Spinal cord (tissue), 10 donors: Measurements from ENCODE around the gene SYNGR2. TPM values are rescaled to one million over a fixed set of nuclear protein-coding genes. Genes with fewer than 3 reads are reported as not detected.
"Not testable (repeated sequence)": the region's sequence is repeated elsewhere in the genome, so short reads cannot be mapped to it uniquely, and the experiment has no call there.

Experiments used
- DNase-seq, 6 donors: peaks; one replicate each; pipeline versions ENCODE4 v3.0.0 to v3.0.0-alpha.2; 2013 to 2015; ENCODE audit warnings: low spot score in 6 of 6, low read depth in 4 of 6
- H3K27ac ChIP-seq: one replicate; pipeline ENCODE4 v1.5.1; 2013; ENCODE audit warnings: low read depth, low read length, control low read depth
- H3K27me3 ChIP-seq: one replicate; pipeline ENCODE4 v1.6.1; 2013; ENCODE audit warnings: low read length; ENCODE audit not compliant: control insufficient read depth, insufficient read depth
- H3K36me3 ChIP-seq: one replicate; pipeline ENCODE4 v1.6.1; 2013; ENCODE audit warnings: low read length; ENCODE audit not compliant: control insufficient read depth, insufficient read depth
- H3K4me1 ChIP-seq: one replicate; pipeline ENCODE4 v1.6.1; 2013; ENCODE audit warnings: low read length; ENCODE audit not compliant: control insufficient read depth, insufficient read depth
- H3K4me3 ChIP-seq: one replicate; pipeline ENCODE4 v1.5.1; 2013; ENCODE audit warnings: low read depth, low read length, control low read depth
- H3K9me3 ChIP-seq: one replicate; pipeline ENCODE4 v1.6.1; 2013; ENCODE audit warnings: low read length; ENCODE audit not compliant: control insufficient read depth, insufficient read depth
- WGBS: methylation state at CpG from one replicate; pipeline ENCODE4 v1.1.5; 2013; ENCODE audit warnings: missing lambda C conversion rate; ENCODE audit not compliant: insufficient coverage; 5-methylcytosine and 5-hydroxymethylcytosine counted together
- polyA plus RNA-seq, 2 donors: library from polyadenylated mRNA; unstranded; fragments of 120-200 nt; gene quantifications; one replicate each; pipeline ENCODE4 v1.2.1, GENCODE V29; 2013; ENCODE audit not compliant: insufficient read length in 2 of 2
- total RNA-seq, 2 donors: library from RNA; depleted of rRNA in 1 of 2; stranded (reverse); fragments of 120-200 nt in 1 of 2; fragments of >200 nt in 1 of 2; gene quantifications; one replicate each; pipeline versions ENCODE4 v1.2.3 to v1.2.4, GENCODE V29; 2013 to 2014
- donor health status: healthy.

The SYNGR2 gene
- total and polyA plus RNA-seq, 4 donors: 16.7 to 33.6 (median 21.9) TPM

DNA sequence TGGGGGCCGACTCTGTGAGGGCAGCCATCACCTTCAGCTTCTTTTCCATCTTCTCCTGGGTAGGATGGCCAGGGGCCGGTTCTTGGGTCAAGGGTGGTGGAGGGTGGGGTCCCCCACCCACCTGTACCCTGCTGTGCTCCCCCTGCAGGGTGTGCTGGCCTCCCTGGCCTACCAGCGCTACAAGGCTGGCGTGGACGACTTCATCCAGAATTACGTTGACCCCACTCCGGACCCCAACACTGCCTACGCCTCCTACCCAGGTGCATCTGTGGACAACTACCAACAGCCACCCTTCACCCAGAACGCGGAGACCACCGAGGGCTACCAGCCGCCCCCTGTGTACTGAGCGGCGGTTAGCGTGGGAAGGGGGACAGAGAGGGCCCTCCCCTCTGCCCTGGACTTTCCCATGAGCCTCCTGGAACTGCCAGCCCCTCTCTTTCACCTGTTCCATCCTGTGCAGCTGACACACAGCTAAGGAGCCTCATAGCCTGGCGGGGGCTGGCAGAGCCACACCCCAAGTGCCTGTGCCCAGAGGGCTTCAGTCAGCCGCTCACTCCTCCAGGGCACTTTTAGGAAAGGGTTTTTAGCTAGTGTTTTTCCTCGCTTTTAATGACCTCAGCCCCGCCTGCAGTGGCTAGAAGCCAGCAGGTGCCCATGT lies 3.3 kb downstream of the SYNGR2 start:
- H3K4me3 ChIP-seq, DNase-seq, H3K27ac ChIP-seq, H3K27me3 ChIP-seq, H3K9me3 ChIP-seq: not testable (repeated sequence)
- Histone ChIP-seq H3K36me3 (peaks cover 53% of the 10 kb centered on the region), H3K4me1 (peaks cover 65% of the 10 kb centered on the region)
- WGBS: 81% methylated on average over 12 of the region's 19 CpGs

DNA sequence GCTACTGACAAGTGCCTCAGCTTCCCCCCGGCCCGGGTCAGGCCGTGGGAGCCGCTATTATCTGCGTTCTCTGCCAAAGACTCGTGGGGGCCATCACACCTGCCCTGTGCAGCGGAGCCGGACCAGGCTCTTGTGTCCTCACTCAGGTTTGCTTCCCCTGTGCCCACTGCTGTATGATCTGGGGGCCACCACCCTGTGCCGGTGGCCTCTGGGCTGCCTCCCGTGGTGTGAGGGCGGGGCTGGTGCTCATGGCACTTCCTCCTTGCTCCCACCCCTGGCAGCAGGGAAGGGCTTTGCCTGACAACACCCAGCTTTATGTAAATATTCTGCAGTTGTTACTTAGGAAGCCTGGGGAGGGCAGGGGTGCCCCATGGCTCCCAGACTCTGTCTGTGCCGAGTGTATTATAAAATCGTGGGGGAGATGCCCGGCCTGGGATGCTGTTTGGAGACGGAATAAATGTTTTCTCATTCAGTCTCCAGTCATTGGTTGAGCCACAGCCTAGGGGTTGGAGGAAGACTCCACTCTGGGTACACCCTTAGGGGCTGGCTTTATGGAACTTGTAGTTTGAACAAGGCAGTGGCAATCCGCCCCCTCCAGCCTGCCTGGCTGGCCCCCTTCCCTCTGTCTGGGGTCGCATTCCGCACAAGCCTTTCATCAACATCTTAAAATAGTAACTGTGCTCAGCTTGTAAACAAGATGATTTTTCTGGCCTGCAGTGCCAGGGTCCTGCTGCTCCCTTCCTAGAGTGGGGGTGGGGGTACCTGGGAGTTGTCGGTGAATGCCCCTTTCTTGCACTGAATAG lies 4.1 kb downstream of the SYNGR2 start:
- WGBS: 51% methylated on average over 16 of the region's 19 CpGs
- no peak for DNase-seq
- Histone ChIP-seq H3K4me1 (peaks cover 68% of the 10 kb centered on the region), H3K36me3 (peaks cover 53% of the 10 kb centered on the region), H3K4me3 (no peak overlapping the region), H3K27me3 (peaks cover 2% of the 10 kb centered on the region), H3K27ac (peak overlapping the region; percentile 7), H3K9me3 (no peaks in the 10 kb centered on the region)

DNA sequence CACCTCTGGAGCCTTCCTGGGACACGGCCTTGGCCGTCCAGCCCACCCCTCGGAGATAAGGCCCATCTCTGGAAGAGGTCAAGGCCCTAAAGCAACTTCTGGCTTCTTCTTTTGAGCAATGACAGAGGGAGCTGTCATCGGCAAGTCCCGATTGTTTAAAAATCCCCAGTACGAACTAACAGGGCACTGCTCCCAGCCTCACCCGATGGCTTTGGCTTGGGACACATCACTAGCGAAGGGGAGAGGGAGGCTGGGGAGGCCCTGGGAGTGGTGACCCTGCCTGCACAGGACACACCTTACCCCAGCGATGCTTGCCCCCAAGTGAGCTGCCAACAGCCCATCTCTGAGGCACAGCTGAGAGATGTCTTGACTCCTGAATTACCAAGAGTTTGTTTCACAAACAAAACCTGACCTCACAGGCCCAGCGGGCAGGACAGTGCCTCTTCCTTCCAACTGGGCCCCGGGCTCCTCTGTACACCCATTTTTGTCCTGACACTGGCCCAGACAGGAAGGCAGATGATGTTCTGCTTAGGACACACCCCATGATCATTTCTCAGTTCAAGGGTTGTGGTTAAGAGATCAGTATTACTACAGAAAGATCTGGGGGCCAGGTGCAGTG lies 4.8 kb downstream of the SYNGR2 start:
- WGBS: 75% methylated on average over 9 of the region's 11 CpGs
- H3K4me1 ChIP-seq: peaks cover 63% of the 10 kb centered on the region
- H3K4me3 ChIP-seq: no peak overlapping the region
- no peak overlapping the region for H3K27ac ChIP-seq
- H3K36me3 ChIP-seq: peaks cover 53% of the 10 kb centered on the region
- H3K27me3 ChIP-seq: no peaks in the 10 kb centered on the region
- DNase-seq: no peak
- H3K9me3 ChIP-seq: no peaks in the 10 kb centered on the region

DNA sequence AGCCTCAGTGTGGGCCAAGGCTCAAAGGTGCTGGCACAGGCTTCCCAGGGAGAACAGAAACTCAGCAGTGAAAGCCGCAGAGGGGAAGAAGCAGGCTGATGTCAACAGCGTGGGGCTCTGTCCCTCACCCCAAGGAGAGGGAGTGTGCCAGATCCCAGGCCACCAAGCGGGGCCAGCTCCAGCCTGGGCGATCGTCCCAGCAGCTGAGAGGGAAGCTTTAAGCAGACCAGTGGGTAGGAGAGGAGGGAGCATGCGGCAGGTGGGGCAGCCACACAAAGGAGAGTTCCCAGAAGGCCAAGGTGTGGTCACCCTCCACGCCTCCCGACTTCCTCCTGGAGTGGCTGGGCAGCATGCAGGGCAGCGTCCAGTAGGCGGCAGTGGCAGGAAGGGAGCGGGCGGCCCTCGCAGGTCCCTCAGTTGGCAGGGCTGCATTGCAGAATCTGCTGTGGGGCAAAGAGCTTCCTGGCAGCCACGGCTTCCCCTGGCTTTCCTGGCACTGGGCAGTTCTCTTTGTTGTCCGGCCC lies 6.0 kb downstream of the SYNGR2 start:
- peak in 1 of 6 donors; percentile 56 for DNase-seq
- Histone ChIP-seq H3K36me3 (peaks cover 58% of the 10 kb centered on the region), H3K27me3 (no peaks in the 10 kb centered on the region), H3K4me1 (peaks cover 56% of the 10 kb centered on the region), H3K4me3 (no peak overlapping the region), H3K27ac (peak overlapping the region; percentile 0), H3K9me3 (no peaks in the 10 kb centered on the region)
- 56% methylated on average over 15 of the region's 15 CpGs for WGBS

DNA sequence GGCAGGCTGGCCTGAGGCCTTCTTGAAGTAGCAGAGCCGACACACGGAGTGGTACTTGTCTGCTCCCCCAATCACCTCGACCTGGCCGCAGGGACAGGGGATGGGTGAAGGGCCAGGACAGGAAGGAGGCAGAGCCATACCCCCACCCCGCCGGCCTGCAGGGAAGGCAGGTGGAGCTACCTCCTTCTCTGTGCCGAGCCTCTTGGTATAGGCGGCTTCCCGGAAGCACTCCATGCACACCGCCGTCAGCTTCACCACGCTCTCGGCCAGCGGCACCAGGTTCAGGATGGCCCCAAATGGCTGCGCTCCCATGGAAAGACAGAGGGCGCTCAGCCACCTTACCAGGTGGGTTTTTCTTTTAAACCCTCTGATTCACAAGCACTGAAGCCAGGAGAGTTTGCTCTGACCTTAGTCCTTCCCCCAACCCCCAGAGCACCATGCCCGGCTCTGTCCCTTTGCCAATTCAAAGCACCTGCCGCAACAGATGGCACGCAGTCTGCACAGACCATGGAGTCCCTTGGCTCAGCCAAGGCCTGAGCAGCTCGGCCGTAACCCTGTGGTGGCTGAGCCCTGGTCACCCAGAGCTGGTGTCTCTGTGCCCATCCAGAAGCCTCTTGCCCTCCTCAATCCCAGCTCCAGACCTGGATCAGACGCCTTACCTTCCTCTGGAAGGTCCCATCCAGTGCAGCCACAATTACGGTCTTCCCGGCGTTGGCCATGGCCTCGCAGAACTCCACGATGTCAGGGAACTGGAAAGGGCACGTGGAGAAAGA lies 6.7 kb downstream of the SYNGR2 start:
- Histone ChIP-seq H3K4me1 (peaks cover 49% of the 10 kb centered on the region), H3K9me3 (no peaks in the 10 kb centered on the region), H3K27ac (peak overlapping the region; percentile 0), H3K4me3 (no peak overlapping the region), H3K36me3 (peaks cover 59% of the 10 kb centered on the region), H3K27me3 (no peaks in the 10 kb centered on the region)
- DNase-seq: peak in 1 of 6 donors; percentile 58
- 79% methylated on average over 25 of the region's 28 CpGs for WGBS

DNA sequence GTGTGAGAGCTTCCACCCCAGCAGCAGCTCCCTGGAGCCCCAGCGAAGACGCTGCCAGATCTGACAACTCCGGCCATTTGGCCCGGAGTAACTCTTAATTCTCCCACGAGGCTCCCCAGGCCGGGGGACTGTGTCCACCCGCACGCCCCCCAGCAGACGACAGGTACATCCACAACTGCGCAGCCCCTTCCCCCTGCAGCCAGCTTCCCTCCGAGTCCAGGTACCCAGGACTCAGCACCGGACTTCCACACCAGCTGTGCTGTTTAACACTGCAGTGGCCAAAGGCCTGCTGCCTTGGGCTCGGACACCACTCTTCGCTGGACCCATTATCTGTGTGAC lies 7.2 kb downstream of the SYNGR2 start:
- Histone ChIP-seq H3K4me1 (peaks cover 48% of the 10 kb centered on the region), H3K9me3 (no peaks in the 10 kb centered on the region)

DNA sequence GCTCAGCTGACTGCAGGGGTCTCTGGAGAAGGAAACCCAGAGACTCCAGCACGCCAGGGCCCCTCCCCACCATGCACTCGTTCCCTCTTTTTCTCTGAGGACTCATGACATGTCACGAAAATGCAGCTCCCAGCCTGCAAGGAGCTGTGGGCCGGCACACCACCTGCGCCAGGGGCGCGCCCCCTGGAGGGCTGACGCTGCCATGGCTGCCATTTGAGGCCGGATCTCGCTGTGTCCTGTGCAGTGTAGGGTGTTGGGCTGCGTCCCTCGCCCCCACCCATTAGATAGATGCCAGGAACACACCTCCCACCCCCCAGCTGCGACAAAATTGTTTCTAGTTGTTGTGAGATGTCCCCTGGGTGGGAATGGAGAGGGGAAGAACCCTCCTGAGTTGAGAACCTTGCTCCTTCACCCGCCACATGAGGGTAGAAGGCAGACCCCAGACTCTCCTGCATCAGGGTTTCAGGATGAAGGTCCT lies 8.2 kb downstream of the SYNGR2 start:
- no peaks in the 10 kb centered on the region for H3K9me3 ChIP-seq
- no peak overlapping the region for H3K27ac ChIP-seq
- H3K4me1 ChIP-seq: peaks cover 44% of the 10 kb centered on the region
- WGBS: 38% methylated on average over 5 of the region's 14 CpGs
- H3K4me3 ChIP-seq: no peak overlapping the region
- H3K27me3 ChIP-seq: no peaks in the 10 kb centered on the region
- peak in 2 of 6 donors; percentile 41 to 64 for DNase-seq
- H3K36me3 ChIP-seq: peaks cover 47% of the 10 kb centered on the region

More for the DNA sequence above, 7.2 kb downstream of the SYNGR2 start:
- Histone ChIP-seq H3K27me3 (no peaks in the 10 kb centered on the region), H3K27ac (no peak overlapping the region), H3K36me3 (peaks cover 57% of the 10 kb centered on the region), H3K4me3 (no peak overlapping the region)
- DNase-seq: no peak
- 88% methylated on average over 14 of the region's 14 CpGs for WGBS

DNA sequence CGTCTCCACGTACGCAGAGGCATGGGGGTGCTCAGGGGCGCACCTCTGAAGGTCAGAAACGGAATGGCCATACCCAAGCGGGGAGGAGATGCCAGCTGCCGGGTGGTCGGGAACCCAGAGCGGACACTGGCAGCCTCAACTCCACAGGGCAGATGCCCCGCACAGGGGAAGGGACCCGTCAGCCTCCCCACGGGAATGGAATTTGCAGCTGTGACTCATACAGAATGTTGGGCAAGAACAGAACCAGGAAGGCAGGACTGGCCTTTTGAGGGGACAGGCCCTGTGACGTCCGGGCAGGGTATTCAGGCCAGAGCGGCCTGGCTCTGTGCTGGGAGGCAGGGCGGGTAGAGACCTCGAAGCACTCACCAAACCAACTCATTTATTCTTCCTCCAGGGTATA lies 11.0 kb downstream of the SYNGR2 start:
- Histone ChIP-seq H3K27me3 (no peaks in the 10 kb centered on the region), H3K4me3 (no peak overlapping the region), H3K9me3 (no peaks in the 10 kb centered on the region), H3K27ac (no peak overlapping the region), H3K4me1 (peaks cover 28% of the 10 kb centered on the region), H3K36me3 (peaks cover 29% of the 10 kb centered on the region)
- WGBS: 94% methylated on average over 14 of the region's 17 CpGs
- DNase-seq: no peak

DNA sequence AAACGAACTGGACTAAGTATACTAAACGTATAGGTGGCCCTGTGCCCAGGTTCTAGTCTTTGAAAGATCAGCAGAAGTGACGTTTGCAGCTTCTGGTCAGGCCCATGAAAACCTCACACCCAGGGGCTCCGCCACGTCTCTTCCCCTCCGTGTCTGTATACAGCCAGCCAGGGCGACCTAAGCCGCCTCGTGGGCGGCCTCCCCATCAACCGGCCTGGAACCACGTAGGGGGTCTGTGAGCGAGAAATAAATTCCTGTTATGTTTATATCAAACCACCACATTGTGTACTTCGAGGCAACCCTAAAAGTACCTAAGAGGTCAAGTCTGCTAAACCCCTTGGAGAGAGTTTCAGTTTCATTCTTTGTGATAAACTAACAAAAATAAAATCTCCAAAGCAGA lies 11.7 kb downstream of the SYNGR2 start:
- Histone ChIP-seq H3K27ac (peak overlapping the region; percentile 47), H3K4me1 (peaks cover 26% of the 10 kb centered on the region)
- 88% methylated on average over 5 of the region's 14 CpGs for WGBS

More for the DNA sequence above, 11.7 kb downstream of the SYNGR2 start:
- peaks cover 21% of the 10 kb centered on the region for H3K36me3 ChIP-seq
- no peak overlapping the region for H3K4me3 ChIP-seq
- no peaks in the 10 kb centered on the region for H3K9me3 ChIP-seq
- DNase-seq: no peak
- no peaks in the 10 kb centered on the region for H3K27me3 ChIP-seq
